Islet precursor cell (in vitro differentiated cells): ENCODE data around the gene DISC1.

Experiments
- DNase-seq: peaks from one replicate; pipeline ENCODE4 v3.0.0-alpha.2; 2018

DISC1 gene

DNA sequence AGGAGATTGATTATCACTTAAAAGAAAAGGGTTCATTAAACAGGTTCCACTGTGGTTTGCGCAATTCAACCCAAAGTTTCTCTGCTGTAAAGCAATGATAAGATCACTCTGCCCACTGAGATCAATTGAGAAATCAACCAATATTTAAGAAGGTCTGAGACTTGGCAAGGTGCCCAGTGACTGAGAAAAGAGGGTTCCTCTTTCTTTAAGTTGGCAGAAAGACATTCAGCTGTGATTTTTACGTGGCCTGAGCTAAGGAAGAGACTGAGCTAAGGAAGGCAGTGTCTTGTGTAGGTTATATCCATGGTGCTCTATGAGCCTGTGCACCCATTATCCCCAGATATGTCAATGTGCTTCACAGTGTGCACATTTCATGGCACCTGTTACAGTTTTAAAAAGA is 344.1 kb downstream of the DISC1 start:
- no peak for DNase-seq

DNA sequence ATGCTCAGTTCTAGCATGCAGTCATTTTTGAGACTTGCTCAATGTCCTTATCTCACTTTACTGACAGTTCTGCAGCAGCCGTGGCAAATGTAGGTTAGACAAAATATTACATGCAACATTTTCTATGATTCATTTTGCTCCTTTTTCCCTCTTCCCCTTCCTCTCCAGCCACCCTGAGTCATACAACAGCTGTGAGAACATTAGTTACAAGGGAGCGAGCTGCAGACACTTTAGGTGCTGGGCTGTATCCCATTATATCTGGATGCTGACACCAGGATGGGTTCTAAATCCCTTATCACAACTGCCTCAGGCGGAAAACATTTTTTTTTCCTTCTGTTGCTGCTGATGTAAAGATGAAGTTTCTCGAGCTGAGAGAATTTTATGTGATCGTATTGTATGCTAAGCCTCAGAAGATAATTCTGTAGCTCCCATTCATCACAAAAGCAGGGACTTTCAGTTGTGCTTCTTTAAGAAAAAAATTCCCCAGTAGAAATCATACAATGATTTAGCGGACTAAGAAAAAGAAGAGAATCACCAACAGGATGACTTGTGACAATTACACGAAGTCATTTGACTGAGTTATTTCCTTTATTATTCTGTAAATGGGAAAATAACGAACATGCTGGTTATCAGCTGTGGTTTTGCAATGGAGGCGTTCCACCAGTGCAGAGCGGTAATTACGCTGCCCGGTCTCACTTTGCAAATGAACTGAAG is 345.0 kb downstream of the DISC1 start:
- DNase-seq, result no peak

DNA sequence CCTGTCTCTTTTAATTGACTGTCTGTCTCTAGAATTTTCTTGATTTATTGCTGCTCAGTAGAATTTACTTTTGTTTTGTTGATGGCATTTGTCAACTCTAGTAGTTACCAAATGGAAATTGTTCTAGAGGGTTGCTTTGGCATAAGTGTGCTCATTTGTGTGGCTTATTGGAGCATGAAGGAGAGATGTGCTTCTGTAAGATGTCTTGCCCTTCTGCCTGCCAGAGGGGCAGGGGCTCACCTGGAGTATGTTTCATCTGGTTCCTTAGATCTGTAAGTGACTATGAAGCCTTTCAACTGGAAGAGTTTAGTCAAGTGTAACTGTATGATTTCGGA is 345.5 kb downstream of the DISC1 start:
- no peak for DNase-seq

DNA sequence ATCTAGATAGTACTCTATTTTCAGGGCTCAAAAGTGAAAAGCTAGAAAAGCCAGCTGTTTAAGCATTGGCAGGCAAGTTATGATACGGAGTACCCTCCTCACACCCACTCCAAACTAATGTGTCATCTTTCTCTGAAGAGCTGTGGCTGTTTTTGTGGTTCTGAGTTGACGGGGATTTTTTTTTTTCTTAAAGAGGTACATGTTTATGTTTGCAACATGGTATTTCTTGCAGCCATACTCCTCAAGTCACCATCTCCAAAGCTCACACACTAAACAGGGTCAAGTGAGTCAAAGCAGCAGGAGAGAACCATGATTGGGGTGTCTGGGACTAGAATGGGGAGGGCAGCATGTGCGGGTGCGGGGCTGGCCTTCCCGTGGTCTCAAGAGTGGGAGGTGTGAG is 347.2 kb downstream of the DISC1 start:
- no peak for DNase-seq

DNA sequence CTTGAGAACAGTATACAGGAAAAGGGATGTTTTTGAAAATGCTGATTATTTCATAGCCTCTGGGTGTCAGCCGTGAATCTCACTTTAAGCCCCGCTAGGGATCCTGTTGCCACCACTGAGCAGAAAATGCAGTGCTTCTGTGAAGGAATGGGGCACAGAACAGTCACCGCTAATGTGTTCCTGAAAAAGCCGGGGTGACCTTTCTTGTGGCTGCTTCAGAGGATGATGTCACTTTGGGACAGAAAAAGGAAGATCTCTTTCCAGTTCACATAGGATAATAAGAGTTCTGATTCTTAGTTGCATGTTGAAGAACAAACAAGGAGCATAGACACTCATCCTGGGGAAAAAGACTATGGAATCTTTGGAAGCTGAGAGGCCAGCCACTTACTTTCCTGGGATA is 349.6 kb downstream of the DISC1 start:
- no peak for DNase-seq

DNA sequence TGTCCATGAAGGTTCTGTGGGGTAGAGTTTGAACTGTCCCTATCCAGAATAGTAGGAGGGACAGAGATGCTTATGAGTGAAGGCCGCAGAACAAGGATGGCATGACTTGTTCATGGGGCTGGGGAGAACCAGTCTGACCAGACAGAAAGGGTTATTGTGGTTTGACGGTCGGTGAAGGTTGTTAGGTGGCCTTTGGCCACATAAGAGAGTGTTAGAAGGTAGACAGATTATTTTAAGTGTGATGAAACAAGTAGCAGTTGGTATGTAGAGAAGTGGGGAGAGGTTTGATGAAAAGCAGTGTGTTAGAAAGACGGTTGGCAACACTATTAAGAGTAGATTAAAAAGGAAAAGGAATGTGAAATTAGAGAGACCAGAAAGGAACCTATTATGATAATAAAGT is 355.1 kb downstream of the DISC1 start:
- DNase-seq, result no peak

DNA sequence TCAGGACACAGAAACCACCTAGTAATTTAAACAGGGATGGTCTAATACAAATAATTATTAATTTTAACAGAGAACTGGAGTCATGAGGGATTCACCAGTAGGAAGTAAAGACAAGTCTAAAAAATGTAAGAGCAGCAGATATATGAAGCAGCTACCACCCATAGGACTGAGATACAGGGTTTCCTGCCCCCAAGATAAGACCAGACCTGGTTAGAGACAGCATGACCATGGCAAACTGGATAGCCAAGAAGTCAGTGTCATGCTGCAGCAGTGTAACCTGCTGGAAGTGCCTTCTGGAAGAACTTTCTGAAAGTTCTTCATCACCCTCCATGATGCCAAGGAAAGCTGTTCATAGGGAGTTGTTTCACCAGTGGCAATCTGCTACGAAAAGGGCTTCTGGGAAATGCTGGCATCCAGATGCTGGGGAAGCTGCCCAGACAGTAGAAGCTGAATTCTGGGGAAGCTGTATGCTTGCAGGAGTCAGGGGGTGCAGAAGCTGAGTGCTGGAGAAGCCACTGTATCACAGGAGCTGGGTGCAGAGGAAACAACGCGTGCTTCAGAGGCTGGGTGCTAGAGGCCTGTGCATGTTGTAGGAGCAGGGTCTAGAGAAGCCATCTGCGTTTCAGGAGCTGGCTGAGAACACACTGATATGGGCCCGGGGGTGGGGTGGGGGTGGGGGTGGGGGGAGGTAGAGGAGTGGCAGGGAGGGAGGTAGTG is 356.4 kb downstream of the DISC1 start:
- no peak for DNase-seq

DNA sequence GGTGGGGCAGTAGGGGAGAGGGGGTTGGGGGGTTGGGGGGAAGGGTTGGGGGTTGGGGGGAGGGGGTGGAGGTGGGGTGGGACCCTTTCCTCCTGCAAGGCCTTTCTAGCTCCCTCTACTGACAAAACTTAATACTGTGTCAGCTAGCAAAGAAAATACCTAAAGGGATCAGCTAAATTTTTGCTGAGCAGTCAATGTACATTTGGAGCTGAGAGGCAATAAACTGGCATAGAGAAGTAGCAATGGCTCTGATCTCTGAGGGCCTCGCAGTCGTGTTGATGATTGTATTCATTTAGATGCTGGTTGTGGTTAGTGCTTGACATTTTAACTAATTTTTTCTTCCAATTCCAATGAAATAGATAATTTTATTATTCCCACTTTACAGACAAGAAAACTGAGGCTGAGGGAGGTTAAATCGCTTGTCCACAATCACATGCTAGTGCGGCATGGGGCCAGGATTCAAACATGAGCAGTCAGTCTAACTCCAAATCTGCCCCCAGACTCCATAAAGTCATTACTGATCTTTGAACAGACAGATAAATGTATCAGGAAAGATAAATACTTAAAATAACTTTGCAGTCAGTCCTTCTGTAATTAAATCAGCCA is 357.1 kb downstream of the DISC1 start:
- DNase-seq, result no peak

DNA sequence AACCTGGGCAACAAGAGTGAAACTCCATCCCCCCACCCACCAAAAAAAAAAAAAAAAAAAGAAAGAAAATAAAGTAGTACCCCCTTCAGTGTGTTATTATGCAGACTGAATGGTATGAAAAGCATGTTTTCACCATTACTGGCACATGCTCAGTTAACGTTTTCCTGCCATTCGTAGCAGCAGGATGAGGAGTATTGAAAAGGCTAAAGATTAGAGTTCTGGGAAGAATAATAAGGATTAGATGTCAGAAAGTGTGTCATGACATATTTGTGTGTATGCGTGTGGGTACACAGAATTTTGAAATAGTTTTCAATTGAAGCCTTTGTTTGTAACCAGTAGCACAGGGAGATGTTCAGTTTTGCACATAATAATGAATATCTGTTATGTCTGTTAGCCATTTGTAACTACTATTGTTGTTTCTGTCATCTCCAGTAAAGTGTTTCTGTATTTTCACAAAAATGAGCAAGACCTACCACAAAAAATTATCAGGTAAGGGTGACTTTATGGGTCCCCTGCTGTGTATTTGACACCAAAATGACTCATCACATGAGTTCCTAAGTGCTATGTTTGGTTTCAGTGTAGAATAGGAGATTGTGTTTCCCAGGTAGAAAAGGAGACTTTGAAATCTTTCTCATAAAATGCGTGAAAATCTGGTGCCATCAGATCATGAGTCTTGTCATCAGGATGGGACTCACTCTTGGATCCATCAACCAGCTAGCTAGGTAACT is 358.9 kb downstream of the DISC1 start:
- no peak for DNase-seq

DNA sequence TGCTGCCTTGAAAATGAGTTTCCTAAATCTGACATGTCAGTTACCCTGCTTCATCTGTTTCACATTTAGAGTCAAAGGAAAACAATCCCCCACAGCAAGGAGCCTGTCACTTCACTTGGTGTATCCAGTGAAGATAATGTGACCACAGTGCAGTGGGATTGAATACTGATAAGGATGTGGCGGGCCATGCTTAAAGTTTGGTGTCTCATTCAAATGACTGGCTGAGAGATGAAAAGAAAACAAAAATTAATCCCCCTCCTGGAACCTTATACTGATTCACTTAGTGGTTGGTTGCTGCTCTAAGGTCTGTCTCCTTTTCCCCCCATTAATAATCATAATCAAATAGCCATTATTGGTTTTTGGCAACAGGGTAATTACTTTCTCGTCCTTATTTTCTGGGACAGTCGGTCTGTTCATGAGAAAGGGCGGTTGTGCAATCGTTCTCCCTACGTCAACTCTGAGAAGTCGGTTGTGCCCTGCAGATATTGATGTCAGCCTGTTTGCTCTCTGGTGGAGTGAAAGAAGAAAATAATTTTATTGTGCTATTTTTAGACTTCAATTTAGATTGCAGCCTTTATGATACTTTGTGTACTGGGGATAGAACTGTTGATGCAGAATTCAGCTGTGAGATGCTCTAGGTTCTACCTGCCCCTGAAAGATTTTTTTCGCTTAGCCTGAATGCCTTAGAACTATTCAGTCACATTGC is 360.2 kb downstream of the DISC1 start:
- DNase-seq, result no peak

DNA sequence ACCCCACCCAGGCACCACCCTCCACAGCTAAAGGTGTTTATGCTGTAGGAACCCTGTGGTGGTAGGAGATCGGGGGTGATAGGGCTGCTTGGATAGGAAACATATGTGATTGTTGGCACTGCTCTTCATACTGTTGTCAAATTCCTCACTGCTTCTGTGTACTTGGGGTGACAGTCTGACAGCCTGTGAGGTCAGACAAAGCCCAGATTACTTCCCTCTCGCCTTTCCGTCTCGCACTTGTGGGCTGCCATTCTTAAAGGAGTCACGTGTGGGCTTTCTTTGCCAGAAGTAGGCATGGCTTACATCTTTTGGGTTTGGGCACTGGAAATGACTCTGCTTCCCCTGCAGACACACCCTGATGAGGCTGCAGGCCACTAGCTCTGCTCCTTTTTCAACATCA is 363.8 kb downstream of the DISC1 start:
- no peak for DNase-seq

DNA sequence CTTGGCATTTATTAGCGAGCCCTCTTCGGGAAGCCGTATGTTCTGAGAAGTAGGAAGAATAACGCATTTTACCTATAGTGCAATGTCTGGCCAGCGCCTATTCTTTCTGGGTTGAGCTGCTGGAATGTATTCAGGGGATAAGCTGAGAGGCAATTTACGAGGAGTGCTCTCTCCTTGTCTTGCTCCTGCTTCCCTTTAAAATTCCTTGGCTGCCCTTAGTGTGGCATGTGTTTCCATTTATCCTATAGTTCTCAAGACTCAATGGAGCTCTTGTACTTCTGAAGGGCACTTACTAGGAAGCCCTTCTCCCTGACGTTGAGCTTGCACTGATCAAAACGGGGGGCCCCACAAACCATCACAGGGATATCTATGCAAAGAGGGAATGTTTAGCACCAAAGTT is 364.6 kb downstream of the DISC1 start:
- DNase-seq, result peak; percentile 59

DNA sequence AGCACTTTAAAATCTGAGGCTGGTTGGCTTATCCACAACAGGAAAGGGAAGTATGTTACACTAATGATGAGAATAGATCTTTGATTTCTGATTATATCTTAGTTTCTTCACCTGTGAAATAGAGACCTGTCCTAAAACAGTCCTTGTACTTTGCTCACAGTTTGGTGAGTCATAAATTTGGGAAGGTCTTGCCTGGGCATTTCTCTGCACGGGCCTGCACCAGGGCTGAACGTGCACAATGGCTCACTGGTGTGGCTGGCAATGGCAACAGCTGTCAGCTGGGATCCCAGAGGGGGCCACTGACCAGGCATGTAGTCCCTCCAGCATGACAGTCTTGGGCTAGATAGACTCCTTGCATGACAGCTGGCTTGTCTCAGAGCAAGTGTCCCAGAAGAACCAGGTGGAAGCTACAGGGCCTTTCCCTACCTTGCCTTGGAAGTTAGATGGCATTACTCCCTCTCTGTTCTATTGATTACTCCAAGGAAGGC is 367.4 kb downstream of the DISC1 start:
- DNase-seq, result no peak

DNA sequence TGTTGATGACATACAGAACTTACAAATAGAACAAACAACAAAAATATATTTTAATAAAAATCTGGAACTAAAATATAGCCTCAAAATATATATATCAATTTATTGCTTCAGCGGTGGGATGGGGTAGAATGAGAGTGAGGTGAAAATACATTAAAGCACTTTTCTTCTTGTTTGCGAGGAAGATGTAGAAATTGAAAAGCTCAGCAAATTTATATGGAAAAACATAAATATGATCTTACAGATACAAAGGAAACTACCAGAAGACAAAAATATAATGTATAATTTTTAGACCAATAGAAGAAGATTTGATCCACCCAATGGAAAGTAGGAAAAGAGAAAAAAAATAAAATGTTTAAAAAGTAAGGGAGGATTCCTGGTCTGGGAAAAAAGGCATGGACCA is 372.2 kb downstream of the DISC1 start:
- DNase-seq, result no peak

DNA sequence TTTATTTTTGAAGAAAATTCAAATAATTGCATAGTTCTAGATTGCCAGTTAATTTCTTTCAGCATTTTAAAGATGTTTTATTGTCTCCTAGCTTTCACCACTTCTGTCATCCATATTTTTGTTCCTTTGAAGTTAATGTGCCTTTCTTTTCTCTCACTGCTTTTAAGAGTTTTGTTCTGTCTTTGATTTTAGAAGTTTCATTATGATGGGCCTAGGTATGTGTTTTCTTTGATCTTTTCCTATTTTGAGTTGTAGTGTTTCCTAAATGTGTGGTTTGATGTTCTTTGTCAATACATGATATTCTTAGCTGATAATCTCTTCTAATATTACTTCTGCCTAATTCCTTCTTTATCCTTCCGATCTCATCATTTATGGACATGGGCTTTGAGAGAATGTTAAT is 378.7 kb downstream of the DISC1 start:
- DNase-seq, result no peak

DNA sequence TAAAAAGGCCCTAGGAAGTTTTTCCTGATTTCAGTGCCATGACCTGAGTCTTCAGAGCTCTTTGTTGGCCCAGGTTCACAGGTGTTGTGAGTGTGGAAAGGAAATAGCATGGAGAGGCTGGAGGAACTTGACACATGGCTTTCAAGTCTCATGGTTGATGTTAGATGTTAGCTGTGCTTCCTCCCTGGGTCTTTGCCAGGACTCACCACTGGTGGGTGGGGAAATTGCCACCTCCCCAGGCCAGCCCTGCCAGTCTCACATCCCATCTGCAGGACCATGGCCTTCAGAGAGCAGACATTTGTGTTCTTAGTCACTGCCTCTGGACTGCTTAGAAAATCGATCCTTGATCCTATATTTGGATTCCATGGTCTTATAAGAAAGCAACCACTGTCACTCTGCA is 383.2 kb downstream of the DISC1 start:
- DNase-seq, result no peak

DNA sequence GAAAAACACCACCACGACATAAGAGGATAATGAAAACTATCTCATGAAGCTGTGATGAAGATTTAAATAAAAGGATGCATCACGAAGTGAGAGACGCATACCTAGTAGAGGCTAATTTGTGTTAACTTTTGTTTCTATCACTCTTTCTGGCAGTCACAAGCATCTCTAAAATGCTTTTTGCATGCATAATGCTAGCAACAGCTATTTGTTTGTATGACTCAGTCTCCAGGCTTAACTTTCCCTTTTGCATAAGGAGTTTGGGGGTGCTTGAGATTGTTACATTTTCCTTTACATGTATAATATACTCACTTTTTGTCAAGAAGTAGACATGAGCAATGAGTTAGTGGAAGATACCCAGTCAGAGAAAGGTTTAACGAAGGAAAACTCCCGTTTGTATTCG is 385.4 kb downstream of the DISC1 start:
- DNase-seq, result no peak

DNA sequence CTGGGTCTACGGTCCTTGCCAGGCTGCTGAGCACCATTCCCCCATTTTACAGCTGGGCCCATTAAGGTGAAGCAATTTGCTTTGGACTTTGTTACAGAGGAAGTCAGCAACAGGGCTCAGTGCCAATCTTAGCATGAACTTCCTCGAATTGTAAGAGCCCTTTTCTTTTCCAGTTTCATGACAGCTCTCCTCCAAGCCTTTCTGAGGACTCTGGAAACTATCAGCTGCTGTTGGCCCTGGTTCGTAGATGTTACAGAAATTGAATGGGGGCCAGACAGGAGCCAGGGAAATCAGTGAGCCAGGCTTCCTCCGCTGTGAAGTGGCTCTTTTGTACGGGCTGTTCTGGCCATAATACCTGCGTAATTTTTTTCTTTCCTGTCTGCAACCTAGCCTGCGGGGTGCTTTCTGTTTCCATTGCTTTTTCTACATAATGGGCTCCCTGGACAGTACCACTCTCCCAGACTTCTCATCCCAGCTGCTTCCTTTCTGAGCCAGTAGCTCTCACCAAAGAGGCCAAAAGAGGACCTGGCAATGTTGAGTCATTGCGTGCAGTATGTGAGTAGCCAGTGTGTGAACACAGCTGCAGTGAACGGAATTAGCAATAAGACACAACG is 386.3 kb downstream of the DISC1 start:
- peak; percentile 64 for DNase-seq

DNA sequence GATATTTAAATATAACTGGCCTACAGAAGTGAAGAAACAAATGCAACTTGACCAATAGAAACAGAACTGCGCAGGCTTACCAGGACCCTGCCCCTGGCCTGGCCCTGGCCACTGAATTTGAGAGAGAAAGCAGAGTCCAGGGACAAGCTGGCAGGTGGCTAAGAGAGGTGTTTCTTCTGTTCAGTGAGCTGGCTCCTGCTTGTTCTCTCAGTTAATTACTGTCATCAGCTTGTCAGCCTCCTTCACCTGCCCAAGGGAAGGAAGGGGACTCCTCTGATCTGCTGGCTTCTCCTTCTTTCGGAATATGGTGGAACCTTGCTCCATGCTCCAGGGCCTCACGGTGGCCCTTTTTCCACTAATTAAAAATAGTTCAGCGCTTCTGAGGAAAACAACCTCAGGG is 388.4 kb downstream of the DISC1 start:
- no peak for DNase-seq

DNA sequence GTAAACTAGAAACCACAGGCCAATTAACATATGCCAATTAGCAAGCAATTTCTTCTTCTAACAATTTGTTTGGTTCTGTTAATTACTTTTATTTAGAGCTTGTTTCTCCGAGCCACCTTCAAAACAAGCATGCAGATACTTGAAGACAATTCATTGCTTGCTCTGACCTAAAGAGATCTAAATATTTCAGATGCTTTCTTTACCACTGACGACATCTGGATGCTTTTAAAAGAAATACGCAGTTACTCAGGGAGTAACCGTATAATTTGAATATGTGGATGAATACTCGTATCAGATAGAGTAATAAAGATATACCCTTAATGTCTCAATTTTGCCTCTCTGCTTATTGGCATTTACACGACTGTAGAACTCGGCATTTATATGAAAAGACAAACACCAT is 390.0 kb downstream of the DISC1 start:
- no peak for DNase-seq

DNA sequence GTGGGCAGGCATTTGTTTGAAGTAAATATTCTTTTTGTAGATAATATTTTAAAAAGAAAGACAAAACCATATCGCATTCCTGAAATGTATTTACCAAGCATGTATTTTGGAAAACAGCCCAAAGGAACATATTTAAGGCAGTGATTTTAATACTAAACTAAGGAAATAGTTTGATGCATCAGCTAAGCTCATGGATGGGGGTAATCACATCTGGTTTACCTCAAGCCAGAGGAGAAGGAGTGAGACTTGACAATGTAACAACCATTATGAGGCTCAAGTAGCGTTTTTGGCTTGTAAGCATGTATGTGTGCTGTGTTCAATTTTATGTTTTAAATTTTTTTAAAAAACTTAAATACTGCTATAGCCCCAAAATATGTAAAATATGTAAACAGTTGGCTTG is 390.5 kb downstream of the DISC1 start:
- DNase-seq, result no peak

DNA sequence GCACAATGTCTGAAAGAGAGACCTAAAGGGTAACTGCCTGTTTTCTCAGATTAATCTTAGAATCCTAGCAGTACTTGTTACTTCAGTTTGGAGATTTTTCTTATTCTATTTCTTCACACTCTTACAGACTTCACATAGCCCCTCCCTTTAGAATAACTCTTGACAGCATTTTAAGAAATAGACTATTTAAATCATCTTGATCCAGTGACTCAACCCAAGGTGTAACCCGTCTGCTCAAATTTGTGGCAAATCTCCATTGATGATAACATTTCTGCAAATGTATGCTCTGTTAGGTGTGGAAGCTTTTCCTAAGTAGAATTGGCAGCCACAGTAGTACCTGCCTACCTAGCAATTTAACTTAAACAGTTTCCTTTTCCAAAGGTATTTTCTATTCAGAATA is 391.2 kb downstream of the DISC1 start:
- DNase-seq, result no peak
